MM.1S (cell line): ENCODE measurements around the gene DLX2.

Experiments
- EZH2 ChIP-seq: fragments of 300-600 bp; sonication (generic); optimal IDR thresholded peaks from 2 replicates; pipeline ENCODE3; 2017; ENCODE audit warnings: low read depth, mild to moderate bottlenecking, antibody characterized with exemption, low read length, mixed read lengths
- TF ChIP-seq, protein P1 (sequence below): fragments of 300-600 bp; sonication (generic); IDR thresholded peaks from 2 replicates; pipeline ENCODE4 v1.5.1; 2016; ENCODE audit warnings: antibody characterized with exemption, low read length, mixed read lengths

DNA sequence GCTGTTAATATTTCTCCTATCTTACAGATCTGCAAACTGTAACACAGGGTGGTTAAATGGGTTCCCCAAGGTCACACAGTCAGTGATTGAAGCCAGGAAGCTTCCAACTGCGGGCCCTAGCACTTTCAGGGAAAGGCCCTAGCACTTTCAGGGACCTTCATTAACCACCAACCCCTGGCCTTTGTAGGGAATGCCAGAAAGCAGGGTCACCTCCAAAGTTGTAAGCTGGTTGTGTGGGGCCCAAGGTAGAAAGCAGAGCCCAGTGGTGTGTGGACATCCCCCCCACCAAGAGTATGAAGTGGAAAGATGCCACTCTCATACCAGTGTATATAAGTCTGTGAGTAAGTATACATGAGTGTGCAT is 4.4 kb downstream of the DLX2 start:
- TF ChIP-seq, protein P1, sequence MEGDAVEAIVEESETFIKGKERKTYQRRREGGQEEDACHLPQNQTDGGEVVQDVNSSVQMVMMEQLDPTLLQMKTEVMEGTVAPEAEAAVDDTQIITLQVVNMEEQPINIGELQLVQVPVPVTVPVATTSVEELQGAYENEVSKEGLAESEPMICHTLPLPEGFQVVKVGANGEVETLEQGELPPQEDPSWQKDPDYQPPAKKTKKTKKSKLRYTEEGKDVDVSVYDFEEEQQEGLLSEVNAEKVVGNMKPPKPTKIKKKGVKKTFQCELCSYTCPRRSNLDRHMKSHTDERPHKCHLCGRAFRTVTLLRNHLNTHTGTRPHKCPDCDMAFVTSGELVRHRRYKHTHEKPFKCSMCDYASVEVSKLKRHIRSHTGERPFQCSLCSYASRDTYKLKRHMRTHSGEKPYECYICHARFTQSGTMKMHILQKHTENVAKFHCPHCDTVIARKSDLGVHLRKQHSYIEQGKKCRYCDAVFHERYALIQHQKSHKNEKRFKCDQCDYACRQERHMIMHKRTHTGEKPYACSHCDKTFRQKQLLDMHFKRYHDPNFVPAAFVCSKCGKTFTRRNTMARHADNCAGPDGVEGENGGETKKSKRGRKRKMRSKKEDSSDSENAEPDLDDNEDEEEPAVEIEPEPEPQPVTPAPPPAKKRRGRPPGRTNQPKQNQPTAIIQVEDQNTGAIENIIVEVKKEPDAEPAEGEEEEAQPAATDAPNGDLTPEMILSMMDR = no peak
- no peak for TF ChIP-seq EZH2
